Activated naive CD8-positive, alpha-beta T cell treated with anti-CD3 and anti-CD28 coated beads, Interleukin-2, amount 50 U/mL, for 24 hours (primary cell): Measurements from ENCODE around the gene RWDD1.
"Not testable (repeated sequence)": the region's sequence is repeated elsewhere in the genome, so short reads cannot be mapped to it uniquely, and the experiment has no call there.

ENCODE experiments used
- ATAC-seq: fragments of 150-1000 bp; cut with Tn5 transposase; one replicate; pipeline ENCODE4 v1.10.0; 2021
- DNase-seq: peaks from one replicate; pipeline ENCODE4 v3.0.0; 2021
- H3K27ac Mint-ChIP-seq: one replicate; pipeline ENCODE4 v1.8.0; 2021; ENCODE audit warnings: mild to moderate bottlenecking, mixed read lengths
- H3K27me3 Mint-ChIP-seq: one replicate; pipeline ENCODE4 v1.8.0; 2021; ENCODE audit warnings: mixed read lengths
- H3K36me3 Mint-ChIP-seq: one replicate; pipeline ENCODE4 v1.8.0; 2021; ENCODE audit warnings: low read depth, mixed read lengths
- H3K4me1 Mint-ChIP-seq: one replicate; pipeline ENCODE4 v1.8.0; 2021; ENCODE audit warnings: mixed read lengths
- H3K4me3 Mint-ChIP-seq: one replicate; pipeline ENCODE4 v1.8.0; 2021; ENCODE audit warnings: mild to moderate bottlenecking, moderate library complexity, mixed read lengths
- H3K9me3 Mint-ChIP-seq: one replicate; pipeline ENCODE4 v1.8.0; 2021; ENCODE audit warnings: mixed read lengths

The RWDD1 gene

GRCh38 chr6:116568821-116569755 lies 2.2 kb upstream of the RWDD1 start:
- Mint-ChIP-seq H3K4me3 (peak overlapping the region; percentile 98), H3K27me3 (peaks cover 4% of the 10 kb centered on the region), H3K36me3 (peaks cover 13% of the 10 kb centered on the region), H3K9me3 (no peaks in the 10 kb centered on the region), H3K27ac (no peak overlapping the region), H3K4me1 (peaks cover 46% of the 10 kb centered on the region)
- no peak for DNase-seq
- ATAC-seq = no peak

DNA sequence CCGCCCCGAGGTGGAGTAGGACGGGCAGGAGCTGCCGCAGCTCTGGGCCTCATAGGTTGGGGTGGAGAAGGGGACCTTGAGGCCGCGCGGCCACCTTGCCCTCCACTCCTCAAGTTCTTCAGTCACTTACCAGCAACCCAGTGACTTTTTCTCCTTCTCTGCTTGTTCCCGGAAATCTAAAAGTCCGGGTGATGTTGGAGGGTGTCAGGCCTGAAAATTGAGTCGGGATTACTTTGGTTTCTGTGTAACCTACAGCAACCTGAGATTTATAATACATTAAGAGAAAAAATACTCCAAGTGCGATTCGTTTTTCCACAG lies 338 bp downstream of the RWDD1 start:
- peak overlapping the region; percentile 97 for H3K27ac Mint-ChIP-seq
- no peaks in the 10 kb centered on the region for H3K9me3 Mint-ChIP-seq
- H3K4me3 Mint-ChIP-seq = peak overlapping the region; percentile 98
- ATAC-seq (no peak), DNase-seq (no peak)
- H3K27me3 Mint-ChIP-seq = no peaks in the 10 kb centered on the region
- H3K36me3 Mint-ChIP-seq = peaks cover 28% of the 10 kb centered on the region
- H3K4me1 Mint-ChIP-seq = peaks cover 52% of the 10 kb centered on the region

- Mint-ChIP-seq H3K27ac (peak overlapping the region; percentile 97), H3K4me1 (peaks cover 55% of the 10 kb centered on the region)
- DNase-seq = no peak
Measured at GRCh38 chr6:116572162-116572561, 858 bp downstream of the RWDD1 start.

DNA sequence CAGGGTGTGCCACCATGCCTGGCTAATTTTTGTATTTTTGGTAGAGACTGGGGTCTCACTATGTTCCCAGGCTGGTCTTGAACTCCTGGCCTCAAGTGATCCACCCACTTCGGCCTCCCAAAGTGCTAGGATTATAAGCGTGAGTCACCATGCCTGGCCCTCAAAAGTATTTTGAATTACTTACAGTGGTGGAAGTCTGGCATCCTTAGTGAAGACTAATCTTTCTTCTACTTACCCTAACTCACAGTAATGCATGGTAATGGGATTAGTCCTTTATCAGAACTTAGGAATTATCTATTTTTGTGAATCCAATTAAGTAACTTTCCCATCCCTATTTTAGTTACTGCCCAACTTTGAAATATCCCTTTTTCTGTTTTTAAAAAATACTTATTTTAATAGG lies 3.9 kb downstream of the RWDD1 start:
- H3K4me3 Mint-ChIP-seq = no peak overlapping the region
- no peak for ATAC-seq
- DNase-seq = no peak
- no peaks in the 10 kb centered on the region for H3K27me3 Mint-ChIP-seq
- no peaks in the 10 kb centered on the region for H3K9me3 Mint-ChIP-seq
- H3K4me1 Mint-ChIP-seq = peaks cover 49% of the 10 kb centered on the region
- H3K27ac Mint-ChIP-seq = no peak overlapping the region
- peaks cover 44% of the 10 kb centered on the region for H3K36me3 Mint-ChIP-seq

More at GRCh38 chr6:116572162-116572561, 858 bp downstream of the RWDD1 start:
- ATAC-seq = no peak
- H3K36me3 Mint-ChIP-seq = peaks cover 32% of the 10 kb centered on the region
- H3K27me3 Mint-ChIP-seq = no peaks in the 10 kb centered on the region
- no peaks in the 10 kb centered on the region for H3K9me3 Mint-ChIP-seq
- H3K4me3 Mint-ChIP-seq = peak overlapping the region; percentile 98

DNA sequence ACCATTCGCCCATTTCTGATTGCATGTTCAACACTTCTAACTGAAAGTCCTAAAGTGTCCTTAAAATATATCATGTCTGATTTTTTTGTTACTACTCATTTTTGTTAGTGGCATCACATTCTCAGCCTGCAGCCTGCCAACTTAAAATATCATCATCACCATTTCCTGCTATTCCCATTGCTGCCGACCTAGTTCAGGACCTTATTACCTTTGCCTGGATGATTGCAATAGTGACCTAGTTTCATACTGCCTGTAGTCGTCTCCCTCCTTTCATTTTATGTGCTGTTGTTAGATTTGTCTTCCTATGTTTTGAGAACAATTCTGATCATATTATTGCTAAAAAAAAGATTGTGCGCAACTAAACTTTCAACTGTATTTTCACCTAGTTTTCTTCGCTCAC lies 6.2 kb downstream of the RWDD1 start:
- H3K4me3 Mint-ChIP-seq = no peak overlapping the region
- H3K27me3 Mint-ChIP-seq = no peaks in the 10 kb centered on the region
- ATAC-seq (no peak), DNase-seq (no peak)
- H3K36me3 Mint-ChIP-seq = peaks cover 45% of the 10 kb centered on the region
- peaks cover 42% of the 10 kb centered on the region for H3K4me1 Mint-ChIP-seq
- no peaks in the 10 kb centered on the region for H3K9me3 Mint-ChIP-seq
- H3K27ac Mint-ChIP-seq = no peak overlapping the region

DNA sequence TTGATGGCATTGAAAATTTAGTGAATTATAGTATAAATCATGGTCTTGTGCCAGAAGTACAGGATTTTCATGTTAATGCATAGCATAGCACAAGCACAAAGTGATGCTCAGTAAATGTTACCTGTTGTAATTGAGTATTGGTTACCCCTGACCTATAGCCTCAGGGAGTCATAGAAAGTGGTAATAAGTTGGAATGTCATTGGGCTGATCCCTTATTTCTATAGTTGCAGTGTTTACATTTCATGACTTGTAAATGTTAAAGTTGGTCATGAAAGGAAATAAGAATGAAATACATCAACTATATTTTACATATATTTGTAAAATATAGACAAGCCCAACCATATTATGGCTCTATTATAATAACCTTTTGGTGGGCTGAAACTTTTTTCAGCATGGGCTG lies 7.0 kb downstream of the RWDD1 start:
- H3K27ac Mint-ChIP-seq = no peak overlapping the region
- no peaks in the 10 kb centered on the region for H3K9me3 Mint-ChIP-seq
- H3K4me1 Mint-ChIP-seq = peaks cover 34% of the 10 kb centered on the region
- peaks cover 49% of the 10 kb centered on the region for H3K36me3 Mint-ChIP-seq
- DNase-seq (no peak), ATAC-seq (no peak)
- no peaks in the 10 kb centered on the region for H3K27me3 Mint-ChIP-seq
- no peak overlapping the region for H3K4me3 Mint-ChIP-seq

- no peak overlapping the region for H3K4me3 Mint-ChIP-seq
- peaks cover 26% of the 10 kb centered on the region for H3K4me1 Mint-ChIP-seq
- H3K9me3 Mint-ChIP-seq = no peaks in the 10 kb centered on the region
- no peaks in the 10 kb centered on the region for H3K27me3 Mint-ChIP-seq
- ATAC-seq (no peak), DNase-seq (no peak)
- peaks cover 43% of the 10 kb centered on the region for H3K36me3 Mint-ChIP-seq
- peak overlapping the region; percentile 33 for H3K27ac Mint-ChIP-seq
Measured at GRCh38 chr6:116579143-116579542, 7.8 kb downstream of the RWDD1 start.

DNA sequence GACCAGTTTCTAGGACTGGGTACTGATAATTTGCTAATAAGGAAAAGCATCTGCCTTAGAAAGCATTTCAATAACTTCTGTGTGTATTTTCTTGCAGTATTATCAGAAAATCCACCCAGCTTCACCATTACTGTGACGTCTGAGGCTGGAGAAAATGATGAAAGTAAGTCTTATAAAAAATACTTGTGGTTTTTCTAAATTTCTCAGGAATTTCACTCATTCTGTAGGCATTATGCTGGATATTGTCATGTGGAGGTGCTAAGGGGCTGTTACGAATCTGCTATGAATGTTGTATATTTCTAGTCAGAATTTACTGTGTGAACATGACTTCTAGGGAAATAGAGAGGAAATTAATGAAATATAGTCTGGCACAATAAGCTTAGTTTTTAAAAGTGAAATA lies 8.9 kb downstream of the RWDD1 start:
- Mint-ChIP-seq H3K4me3 (no peak overlapping the region), H3K27me3 (no peaks in the 10 kb centered on the region), H3K4me1 (peaks cover 23% of the 10 kb centered on the region), H3K27ac (no peak overlapping the region), H3K36me3 (peaks cover 44% of the 10 kb centered on the region), H3K9me3 (no peaks in the 10 kb centered on the region)
- ATAC-seq = no peak
- DNase-seq = no peak

DNA sequence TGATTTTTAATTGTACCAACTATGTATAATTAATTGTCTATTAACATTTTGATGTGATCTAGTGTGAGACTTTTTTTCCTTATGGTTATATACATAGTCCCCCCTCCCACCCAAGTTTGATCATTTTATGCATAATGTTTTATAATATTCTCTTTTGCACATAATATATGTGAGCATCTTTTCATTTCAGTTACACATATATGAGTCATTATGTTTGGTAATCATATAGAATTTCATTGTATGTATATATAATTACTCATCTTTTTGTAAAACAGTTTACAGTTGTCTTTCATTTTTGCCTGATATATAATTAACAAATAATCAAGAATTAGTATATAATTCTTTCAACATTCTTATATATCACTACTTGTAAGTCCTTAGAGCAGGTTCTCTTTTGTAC lies 15.0 kb downstream of the RWDD1 start:
- ATAC-seq = no peak
- peaks cover 34% of the 10 kb centered on the region for H3K36me3 Mint-ChIP-seq

GRCh38 chr6:116586738-116587137 lies 15.4 kb downstream of the RWDD1 start:
- DNase-seq (no peak), ATAC-seq (no peak)
- Mint-ChIP-seq H3K36me3 (peaks cover 33% of the 10 kb centered on the region), H3K4me3 (no peak overlapping the region), H3K27me3 (no peaks in the 10 kb centered on the region), H3K9me3 (no peaks in the 10 kb centered on the region), H3K27ac (no peak overlapping the region), H3K4me1 (no peaks in the 10 kb centered on the region)

More for the DNA sequence above, 15.0 kb downstream of the RWDD1 start:
- Mint-ChIP-seq H3K9me3 (no peaks in the 10 kb centered on the region), H3K27me3 (no peaks in the 10 kb centered on the region), H3K4me1 (no peaks in the 10 kb centered on the region), H3K27ac (no peak overlapping the region), H3K4me3 (no peak overlapping the region)
- no peak for DNase-seq

DNA sequence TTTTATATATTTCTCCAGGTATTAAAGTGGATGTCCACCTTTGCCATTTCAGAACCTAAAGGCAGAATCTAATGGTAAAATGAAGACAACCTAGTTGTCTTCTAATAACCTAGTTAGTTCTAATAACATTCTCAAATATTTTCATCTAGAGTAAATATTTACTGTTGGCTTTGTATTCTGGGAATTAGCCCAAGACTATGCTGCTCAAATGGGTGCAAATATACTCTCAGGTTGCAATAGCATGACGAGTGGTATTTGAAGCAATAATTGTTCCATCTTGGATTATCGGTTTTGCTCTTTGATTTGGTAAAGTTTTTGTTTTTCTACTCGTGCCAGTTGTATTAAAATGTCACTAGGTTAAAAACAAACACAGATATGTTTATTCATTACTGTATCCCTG lies 23.9 kb downstream of the RWDD1 start:
- H3K27ac Mint-ChIP-seq = no peak overlapping the region
- peaks cover 48% of the 10 kb centered on the region for H3K36me3 Mint-ChIP-seq
- ATAC-seq = no peak

DNA sequence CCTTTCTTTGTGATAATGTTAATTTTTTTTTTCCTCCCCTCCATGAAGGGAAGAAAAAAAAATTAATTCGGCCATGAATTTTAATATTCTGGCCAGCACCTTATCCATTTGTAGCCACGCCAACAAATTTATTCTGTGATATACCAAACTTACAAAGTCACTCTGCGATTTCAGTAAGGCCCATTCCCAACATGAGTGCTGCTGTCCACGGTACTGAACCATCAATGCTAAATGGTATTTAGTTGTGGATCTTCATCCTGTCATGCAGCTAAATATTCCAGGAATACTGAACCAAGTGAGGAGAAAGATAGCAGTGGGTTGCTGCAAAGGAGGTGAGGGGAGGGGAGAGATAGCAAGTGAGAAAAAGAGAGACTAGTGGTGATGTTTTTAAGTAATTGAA lies 25.5 kb downstream of the RWDD1 start:
- ATAC-seq (no peak), DNase-seq (no peak)
- Mint-ChIP-seq H3K9me3 (peaks cover 5% of the 10 kb centered on the region), H3K4me3 (no peak overlapping the region), H3K27ac (no peak overlapping the region), H3K4me1 (no peaks in the 10 kb centered on the region), H3K27me3 (no peaks in the 10 kb centered on the region), H3K36me3 (peaks cover 49% of the 10 kb centered on the region)

More for the DNA sequence above, 23.9 kb downstream of the RWDD1 start:
- no peak for DNase-seq
- no peaks in the 10 kb centered on the region for H3K9me3 Mint-ChIP-seq
- H3K4me1 Mint-ChIP-seq = no peaks in the 10 kb centered on the region
- H3K27me3 Mint-ChIP-seq = no peaks in the 10 kb centered on the region
- H3K4me3 Mint-ChIP-seq = no peak overlapping the region

DNA sequence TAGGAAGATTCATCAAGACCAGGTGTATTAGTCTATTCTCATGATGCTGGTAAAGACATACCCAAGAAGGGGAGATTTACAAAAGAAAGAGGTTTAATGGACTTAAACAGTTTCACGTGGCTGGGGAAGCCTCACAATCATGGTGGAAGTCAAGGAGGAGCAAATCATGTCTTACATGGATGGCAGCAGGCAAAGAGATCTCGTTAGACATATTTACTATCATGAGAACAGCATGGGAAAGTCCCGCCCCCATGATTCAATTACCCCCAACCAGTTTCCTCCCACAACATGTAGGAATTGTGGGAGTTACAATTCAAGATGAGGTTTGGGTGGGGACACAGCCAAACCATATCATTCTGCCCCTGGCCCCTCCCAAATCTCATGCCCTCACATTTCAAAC lies 32.6 kb downstream of the RWDD1 start:
- H3K9me3 Mint-ChIP-seq = peaks cover 19% of the 10 kb centered on the region
- H3K27me3 Mint-ChIP-seq, ATAC-seq, H3K4me1 Mint-ChIP-seq, H3K4me3 Mint-ChIP-seq, H3K27ac Mint-ChIP-seq, DNase-seq: not testable (repeated sequence)
- H3K36me3 Mint-ChIP-seq = peaks cover 35% of the 10 kb centered on the region

DNA sequence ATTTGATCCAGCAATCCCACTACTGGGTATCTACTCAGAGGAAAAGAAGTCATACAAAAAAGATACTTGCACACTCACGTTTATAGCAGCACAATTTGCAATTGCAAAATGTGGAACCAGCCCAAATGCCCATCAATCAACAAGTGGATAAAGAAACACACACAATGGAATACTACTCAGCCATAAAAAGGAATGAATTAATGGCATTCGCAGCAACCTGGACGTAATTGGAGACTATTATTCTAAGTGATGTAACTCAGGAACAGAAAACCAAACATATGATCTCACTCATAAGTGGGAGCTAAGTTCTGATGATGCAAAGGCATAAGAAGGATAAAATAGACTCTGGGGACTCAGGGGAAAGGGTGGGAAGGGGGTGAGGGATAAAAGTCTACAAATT lies 33.6 kb downstream of the RWDD1 start:
- ATAC-seq, H3K27ac Mint-ChIP-seq, H3K4me1 Mint-ChIP-seq, H3K4me3 Mint-ChIP-seq, DNase-seq, H3K27me3 Mint-ChIP-seq: not testable (repeated sequence)
- H3K9me3 Mint-ChIP-seq = peaks cover 19% of the 10 kb centered on the region
- H3K36me3 Mint-ChIP-seq = peaks cover 32% of the 10 kb centered on the region

DNA sequence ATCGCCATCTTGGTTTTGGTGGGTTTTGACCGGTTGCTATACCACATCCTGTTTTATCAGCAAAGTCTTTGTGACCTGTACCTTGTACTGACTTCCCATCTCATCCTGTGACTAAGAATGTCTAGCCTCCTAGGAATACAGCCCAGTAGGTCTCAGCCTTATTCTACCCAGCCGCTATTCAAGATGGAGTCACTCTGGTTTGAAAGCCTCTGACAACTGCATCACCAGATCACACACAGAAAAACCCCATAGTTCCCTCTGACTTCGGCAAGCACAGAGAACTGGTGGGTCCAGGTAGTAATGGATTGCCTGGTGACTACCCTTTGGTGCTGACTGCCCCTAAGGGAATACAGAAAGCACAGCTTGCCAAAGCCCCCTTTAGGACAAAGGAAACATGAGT lies 34.6 kb downstream of the RWDD1 start:
- H3K4me3 Mint-ChIP-seq = no peak overlapping the region
- DNase-seq (no peak), ATAC-seq (no peak)
- peaks cover 2% of the 10 kb centered on the region for H3K27me3 Mint-ChIP-seq
- H3K9me3 Mint-ChIP-seq = peaks cover 19% of the 10 kb centered on the region
- H3K4me1 Mint-ChIP-seq = no peaks in the 10 kb centered on the region
- peaks cover 28% of the 10 kb centered on the region for H3K36me3 Mint-ChIP-seq
- H3K27ac Mint-ChIP-seq = no peak overlapping the region
